Ramos (cell line): ENCODE results near the gene ITPRID1.

ENCODE experiments used
- in situ Hi-C: fragments of 300-500 bp; cut with MboI; formaldehyde crosslinking; loops from one replicate; pipeline ENCODE4 v1.14.3; 2022; ENCODE audit warnings: low sequenced_read_pairs; ENCODE audit not compliant: unreplicated experiment

The ITPRID1 gene

GRCh38 chr7:31602041-31602625 lies 88.2 kb downstream of the ITPRID1 start:
- in situ Hi-C loops, result no loop called here

GRCh38 chr7:31603046-31603445 lies 89.2 kb downstream of the ITPRID1 start:
- in situ Hi-C loops, result no loop called here

DNA sequence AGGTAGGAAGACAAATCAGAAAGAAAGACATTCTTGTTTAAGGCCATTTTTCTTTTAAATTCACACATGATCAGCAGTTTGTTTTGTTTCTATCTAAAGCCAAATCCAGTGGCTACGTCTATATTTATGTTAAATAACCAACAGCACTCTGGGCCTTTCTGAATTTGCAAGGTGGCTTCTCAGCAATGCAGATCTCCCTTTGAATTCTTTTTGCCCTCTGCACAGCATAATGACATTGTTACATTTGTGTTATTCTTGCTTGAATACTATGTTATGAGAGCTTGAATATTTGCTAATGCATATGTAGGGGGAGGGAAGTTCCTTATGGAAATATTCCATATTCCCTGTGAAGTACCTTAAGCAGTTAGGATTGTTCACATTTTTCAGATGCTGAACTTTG lies 99.7 kb downstream of the ITPRID1 start:
- in situ Hi-C loops, result no loop called here

DNA sequence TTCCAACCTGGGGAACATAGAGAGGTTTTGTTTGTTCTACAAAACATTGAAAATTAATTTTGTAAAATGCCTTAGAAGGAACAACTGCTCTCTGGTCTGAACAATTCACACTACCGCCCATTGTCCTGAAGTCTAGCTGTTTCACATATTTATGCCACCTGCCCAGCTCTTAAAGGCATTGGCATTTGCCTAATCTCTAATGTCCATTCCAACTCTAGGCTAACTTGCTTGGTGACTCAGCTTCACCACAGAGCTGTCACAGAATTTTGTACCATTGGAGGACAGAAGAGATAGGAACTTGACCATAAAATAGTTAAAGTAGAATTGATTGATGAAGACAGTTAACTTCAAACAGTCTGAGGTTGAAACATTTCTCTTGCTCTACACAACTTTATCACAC lies 119.6 kb downstream of the ITPRID1 start:
- in situ Hi-C loops, result no loop called here

GRCh38 chr7:31633894-31634494 lies 120.1 kb downstream of the ITPRID1 start:
- in situ Hi-C loops, result no loop called here

GRCh38 chr7:31640381-31640780 lies 126.5 kb downstream of the ITPRID1 start:
- in situ Hi-C loops, result no loop called here

- in situ Hi-C loops, result no loop called here
Measured at GRCh38 chr7:31642681-31643115, 128.8 kb downstream of the ITPRID1 start.

DNA sequence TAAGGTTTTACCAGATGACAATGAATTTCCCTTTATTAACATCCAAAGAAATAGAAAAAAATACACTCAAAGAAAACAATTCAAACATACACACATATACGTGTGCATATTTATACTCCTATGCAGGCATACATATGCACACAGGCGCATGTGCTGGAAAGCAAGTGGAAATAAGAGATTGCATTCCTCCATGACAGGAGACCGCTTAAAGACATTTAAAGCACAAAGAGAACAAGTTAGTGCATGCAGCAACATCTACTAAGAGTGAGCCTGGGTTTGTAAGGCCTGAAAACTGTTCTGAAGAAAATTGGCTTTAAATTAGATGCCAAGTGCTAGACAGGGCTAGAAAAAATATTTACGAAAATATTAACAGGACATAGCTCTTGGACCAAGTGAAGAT lies 133.1 kb downstream of the ITPRID1 start:
- in situ Hi-C loops, result no loop called here

DNA sequence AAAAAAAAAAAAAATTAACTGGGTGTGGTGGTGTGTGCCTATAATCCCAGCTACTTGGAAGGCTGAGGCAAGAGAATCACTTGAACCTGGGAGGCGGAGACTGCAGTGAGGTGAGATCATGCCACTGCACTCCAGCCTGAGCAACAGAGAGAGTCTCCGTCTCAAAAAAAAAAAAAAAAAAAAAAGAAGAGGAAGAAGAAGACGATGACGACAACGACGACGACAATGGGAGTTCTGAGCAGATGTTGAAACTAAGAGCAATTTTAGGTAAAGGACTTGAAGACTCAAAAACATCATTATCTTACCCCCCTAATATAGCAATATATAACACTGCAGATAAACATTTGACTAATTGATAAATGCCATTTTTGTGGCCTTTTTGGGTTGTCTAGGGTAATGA lies 133.6 kb downstream of the ITPRID1 start:
- in situ Hi-C loops, result no loop called here

DNA sequence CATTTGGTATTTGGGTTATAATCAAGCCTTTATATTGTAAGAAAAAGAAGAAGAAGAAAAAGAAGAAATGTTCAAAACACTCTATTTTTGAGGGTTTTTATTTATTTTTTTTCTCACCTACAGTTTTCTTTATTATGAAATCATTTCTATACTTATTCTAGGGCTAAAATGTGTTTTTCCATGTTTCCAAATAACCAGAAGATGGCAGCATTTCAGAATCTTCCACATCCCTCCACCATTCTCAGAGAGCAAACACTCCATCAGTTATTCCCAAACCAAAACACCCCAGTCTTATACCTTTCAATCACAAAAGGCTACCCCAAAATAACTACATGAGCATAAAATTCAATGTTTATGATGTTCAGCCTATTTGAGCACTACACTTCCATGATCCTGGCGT lies 134.4 kb downstream of the ITPRID1 start:
- in situ Hi-C loops, result no loop called here

DNA sequence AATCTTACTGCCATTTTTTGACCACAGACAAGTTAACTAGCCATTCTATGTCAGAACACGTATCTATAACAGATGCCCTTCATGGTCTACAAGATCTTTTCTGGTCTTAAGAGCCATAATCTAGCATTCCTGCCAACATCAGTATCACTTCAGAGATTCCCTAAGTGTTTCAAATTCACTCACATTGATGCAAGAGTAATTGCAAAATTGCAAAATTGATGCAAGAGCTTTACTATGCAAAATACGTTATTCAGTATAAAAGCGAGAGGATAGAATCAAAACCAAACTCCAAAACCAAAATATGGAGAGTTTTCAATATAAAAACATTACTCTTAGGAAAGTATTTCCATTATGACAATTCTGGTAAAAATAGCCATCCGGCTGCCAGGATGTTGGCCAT lies 135.0 kb downstream of the ITPRID1 start:
- in situ Hi-C loops, result no loop called here

GRCh38 chr7:31651234-31652062 lies 137.6 kb downstream of the ITPRID1 start:
- in situ Hi-C loops, result no loop called here

DNA sequence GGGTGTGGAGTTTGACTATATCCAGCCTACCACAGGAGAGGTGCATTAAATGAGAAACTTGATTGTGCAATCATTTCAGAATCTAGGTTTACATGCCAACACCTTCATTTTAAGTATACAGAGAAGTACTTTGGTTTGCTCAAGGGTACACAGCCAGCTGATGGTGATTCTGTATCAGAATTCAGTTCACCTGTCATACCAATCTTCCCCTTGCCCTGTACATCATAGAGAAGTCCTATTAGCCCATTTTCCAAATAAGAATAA lies 138.1 kb downstream of the ITPRID1 start:
- in situ Hi-C loops, result no loop called here

- in situ Hi-C loops, result no loop called here
Measured at GRCh38 chr7:31663072-31663471, 149.2 kb downstream of the ITPRID1 start.

DNA sequence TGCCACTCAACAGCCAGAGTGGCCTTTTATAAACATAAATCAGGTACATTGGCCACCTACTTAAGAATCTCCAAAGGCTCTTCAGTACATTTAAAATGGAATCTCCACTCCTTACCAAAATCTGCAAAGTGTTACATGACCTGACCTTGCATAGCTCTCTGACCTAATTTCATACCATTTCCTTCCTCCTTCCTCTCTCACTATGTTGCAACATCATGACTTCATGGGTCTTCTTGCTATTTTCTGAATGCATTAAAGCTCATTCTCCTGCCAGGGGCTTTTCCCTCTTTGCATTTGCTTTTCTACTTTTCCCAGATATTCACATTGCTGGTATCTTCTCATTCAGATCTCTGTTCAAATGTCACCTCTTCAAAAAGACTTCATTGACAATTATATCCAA lies 151.0 kb downstream of the ITPRID1 start:
- in situ Hi-C loops, result no loop called here

- in situ Hi-C loops, result no loop called here
Measured at GRCh38 chr7:31665546-31665945, 151.7 kb downstream of the ITPRID1 start.

- in situ Hi-C loops, result no loop called here
Measured at GRCh38 chr7:31669461-31669860, 155.6 kb downstream of the ITPRID1 start.

DNA sequence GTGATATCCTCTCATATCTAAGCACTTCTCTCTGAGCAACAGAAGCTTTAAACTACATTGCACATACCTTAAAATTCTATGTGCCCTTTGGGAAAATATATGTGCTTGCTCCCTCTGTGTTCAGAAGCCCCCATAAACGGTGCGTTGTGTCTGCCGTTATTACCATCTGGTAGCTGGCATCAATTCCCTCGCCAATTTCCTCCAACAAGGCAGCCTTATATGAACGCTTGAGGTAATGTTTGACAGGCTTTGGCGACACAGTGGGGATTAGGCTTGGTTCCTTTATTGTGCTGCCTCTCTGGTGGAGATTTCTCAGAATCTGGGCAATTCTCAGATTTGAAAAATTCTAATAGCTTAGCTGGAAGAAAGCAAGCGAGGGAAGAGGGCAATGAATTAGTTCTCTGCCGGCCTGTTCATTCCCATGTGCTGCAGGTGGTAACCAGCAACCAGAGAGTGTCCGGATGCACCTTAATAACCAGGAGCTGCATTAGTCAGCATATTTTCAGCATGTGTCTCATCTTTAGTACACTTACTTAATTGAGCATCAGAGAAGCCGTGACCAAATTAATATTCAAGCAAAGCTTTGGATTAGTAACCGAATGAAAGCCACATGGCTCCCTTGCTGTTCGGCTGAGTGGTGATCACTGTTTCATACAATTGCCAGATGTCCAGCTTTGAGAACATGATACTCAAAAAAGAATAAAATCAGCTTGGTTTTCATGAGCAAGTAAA lies 165.8 kb downstream of the ITPRID1 start:
- in situ Hi-C loops, result no loop called here

GRCh38 chr7:31683445-31684225 lies 169.7 kb downstream of the ITPRID1 start:
- in situ Hi-C loops, result no loop called here

DNA sequence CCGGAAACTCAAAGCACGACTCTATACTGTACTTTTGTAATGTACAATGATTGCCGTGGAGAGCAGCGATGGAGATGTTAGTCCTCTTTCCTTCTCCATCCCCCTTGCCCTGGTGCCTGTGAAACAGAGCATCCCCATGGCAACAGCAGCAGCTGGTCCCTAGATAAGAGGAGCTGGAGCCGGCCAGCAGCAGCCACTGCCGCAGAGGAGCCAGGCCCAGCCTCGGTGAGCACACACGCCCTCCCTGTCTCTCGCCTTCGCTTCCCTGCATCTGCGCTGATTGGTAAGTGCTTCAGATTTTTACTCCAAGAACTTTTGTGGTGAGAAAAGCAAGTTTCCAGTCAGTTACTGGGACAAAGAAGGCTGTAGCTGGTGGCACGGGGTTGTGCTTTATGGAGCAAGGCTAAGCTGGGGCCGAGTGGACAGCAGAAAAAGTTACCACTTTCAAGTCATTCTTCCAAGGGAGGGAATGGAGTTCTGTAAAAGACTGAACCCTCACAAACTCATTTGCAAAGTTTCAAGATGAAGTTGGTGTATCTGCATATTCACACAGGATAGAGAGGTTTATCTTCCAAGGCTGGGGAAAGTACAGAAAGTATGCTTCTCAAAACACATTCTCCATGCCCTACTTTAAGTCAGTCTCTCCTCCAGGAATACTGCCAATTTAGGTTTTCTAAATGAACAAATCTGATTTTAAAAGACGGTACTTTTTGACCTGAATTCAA lies 173.3 kb downstream of the ITPRID1 start, which contains the start of gene PPP1R17:
Gene PPP1R17, plus strand, starts transcription at position 192 of the 725 bp plus-strand sequence. CDS start 5,227 bp downstream, outside the sequence.
- in situ Hi-C loops, result no loop called here
